OCI-LY7 (cell line): ENCODE measurements around the gene FGFR4. TPM values are rescaled to one million over a fixed set of nuclear protein-coding genes. Genes with fewer than 3 reads are reported as not detected.

Source experiments
- BruUV-seq: library from RNA; stranded (reverse); fragments of 400-500 nt; replicated peaks from 2 replicates; lab custom pipeline; 2021; lab: Mats Ljungman, UMichigan
- CTCF ChIA-PET: fragments of 300-600 bp; sonication (Branson Sonifier 250); formaldehyde crosslinking; loops from one replicate; lab custom pipeline; 2022; ENCODE audit warnings: antibody characterized with exemption; ENCODE audit not compliant: unreplicated experiment; lab: Charles Lee
- POLR2A ChIA-PET: fragments of 300-600 bp; sonication (Branson Sonifier 250); formaldehyde crosslinking; loops from one replicate; lab custom pipeline; 2022; ENCODE audit warnings: antibody characterized with exemption; lab: Charles Lee
- DNase-seq: peaks from one replicate; pipeline ENCODE4 v3.0.0-alpha.2; 2015; ENCODE audit warnings: low spot score
- H2AFZ ChIP-seq: fragments of 200-600 bp; sonication (generic), shearing (Covaris generic); 2 replicates; pipeline ENCODE4 v1.6.1; 2014; ENCODE audit warnings: mild to moderate bottlenecking, antibody characterized with exemption, low read length, moderate library complexity
- H3K27ac ChIP-seq: fragments of 200-600 bp; sonication (generic); 2 replicates; pipeline ENCODE4 v1.5.1; 2014; ENCODE audit warnings: mixed run types, low read depth, mild to moderate bottlenecking, moderate library complexity, low read length, inconsistent platforms; ENCODE audit not compliant: poor library complexity, severe bottlenecking
- H3K36me3 ChIP-seq: fragments of 200-600 bp; sonication (generic); 2 replicates; pipeline ENCODE4 v1.6.1; 2014; ENCODE audit warnings: mild to moderate bottlenecking, antibody characterized with exemption, low read length, moderate library complexity, mixed read lengths; ENCODE audit not compliant: insufficient read depth
- H3K4me1 ChIP-seq: fragments of 200-600 bp; sonication (generic); 2 replicates; pipeline ENCODE4 v1.5.1; 2014; ENCODE audit warnings: mild to moderate bottlenecking, low read length; ENCODE audit not compliant: insufficient read depth, poor library complexity, severe bottlenecking
- H3K4me2 ChIP-seq: fragments of 200-600 bp; sonication (generic); 2 replicates; pipeline ENCODE4 v1.6.1; 2014; ENCODE audit warnings: mild to moderate bottlenecking, low read length
- H3K4me3 ChIP-seq: fragments of 200-600 bp; sonication (generic); 2 replicates; pipeline ENCODE4 v1.5.1; 2014; ENCODE audit warnings: mild to moderate bottlenecking, low read depth, low read length; ENCODE audit not compliant: poor library complexity, severe bottlenecking
- H3K79me2 ChIP-seq: fragments of 200-600 bp; sonication (generic); 2 replicates; pipeline ENCODE4 v1.6.1; 2016; ENCODE audit warnings: low read depth, mild to moderate bottlenecking, low read length, moderate library complexity, mixed read lengths; ENCODE audit not compliant: insufficient read depth
- H3K9me2 ChIP-seq: fragments of 200-600 bp; sonication (generic); 2 replicates; pipeline ENCODE4 v1.6.1; 2016; ENCODE audit warnings: mild to moderate bottlenecking, low read length, mixed read lengths; ENCODE audit not compliant: insufficient read depth
- H3K9me3 ChIP-seq: fragments of 200-600 bp; sonication (generic); 2 replicates; pipeline ENCODE4 v1.6.1; 2014; ENCODE audit warnings: mild to moderate bottlenecking, mixed run types, low read length, mixed read lengths
- H4K20me1 ChIP-seq: fragments of 200-600 bp; sonication (generic); 2 replicates; pipeline ENCODE4 v1.6.1; 2014; ENCODE audit warnings: mild to moderate bottlenecking, antibody characterized with exemption, low read length, moderate library complexity, mixed read lengths; ENCODE audit not compliant: insufficient read depth
- CTCF ChIP-seq: fragments of 200-600 bp; sonication (generic); conservative IDR thresholded peaks from 2 replicates; pipeline ENCODE4 v1.5.1; 2014; ENCODE audit warnings: mild to moderate bottlenecking, antibody characterized with exemption, low read length, moderate library complexity, mixed read lengths
- EZH2phosphoT487 ChIP-seq: fragments of 200-600 bp; sonication (generic); IDR thresholded peaks from 2 replicates; pipeline ENCODE4 v1.6.1; 2018; ENCODE audit warnings: low read depth, borderline replicate concordance, mild to moderate bottlenecking, mixed run types, antibody characterized with exemption, low read length, moderate library complexity, mixed read lengths
- intact Hi-C: fragments of 100-400 bp; cut with micrococcal nuclease; formaldehyde crosslinking; loops from one replicate; pipeline ENCODE4 v1.10.0; 2022; ENCODE audit not compliant: unreplicated experiment
- total RNA-seq, 2 experiments: library from RNA; depleted of rRNA in 1 of 2; stranded (reverse); fragments of >200 nt in 1 of 2; shearing (Covaris generic) in 1 of 2; gene quantifications; 2 replicates each; pipeline ENCODE4 v1.2.3, GENCODE V29; 2014 to 2022

The FGFR4 gene
- total RNA-seq, 2 experiments from 2014 or later = 1.2 to 4.5 TPM

- Histone ChIP-seq H3K36me3 (no peaks in the 10 kb centered on the region), H3K79me2 (no peaks in the 10 kb centered on the region), H3K4me3 (no peak overlapping the region), H3K27ac (no peak overlapping the region), H2AFZ (no peak overlapping the region), H3K9me2 (no peaks in the 10 kb centered on the region), H3K9me3 (no peaks in the 10 kb centered on the region), H4K20me1 (no peaks in the 10 kb centered on the region), H3K4me2 (no peak overlapping the region), H3K4me1 (no peaks in the 10 kb centered on the region)
- BruUV-seq = no TSS peak
- POLR2A ChIA-PET = interaction anchor here (0.5 kb wide), 1 partner anchor 32 kb away, joined by 4 read pairs; no protein-coding TSS in a partner anchor
- CTCF ChIA-PET = no interaction called here
- TF ChIP-seq CTCF (no peak), EZH2phosphoT487 (no peak)
- intact Hi-C loops = no loop called here
- DNase-seq = no peak
Measured at GRCh38 chr5:177105691-177106476, 19.2 kb downstream of the FGFR4 start.

DNA sequence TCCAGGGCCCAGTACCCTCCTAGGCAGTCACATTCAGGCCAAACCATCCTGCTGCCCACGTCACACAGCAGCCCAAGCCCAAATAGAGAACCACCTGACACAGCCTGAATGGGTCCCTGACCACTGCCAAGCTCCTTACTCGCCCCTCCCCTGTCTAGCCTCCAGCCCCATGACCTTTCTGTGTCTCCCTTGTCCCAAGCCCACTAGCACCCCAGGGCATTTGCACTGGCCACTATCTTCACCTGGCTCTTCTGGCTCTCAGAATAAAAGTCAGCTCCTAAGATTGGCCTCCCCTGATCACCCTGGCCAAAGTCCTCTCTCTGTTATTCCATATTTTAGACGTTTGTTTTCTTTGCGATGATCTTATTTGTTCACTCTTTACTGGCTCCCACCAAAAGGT lies 20.4 kb downstream of the FGFR4 start:
- Histone ChIP-seq H3K79me2 (no peaks in the 10 kb centered on the region), H3K4me3 (no peak overlapping the region), H3K4me2 (no peak overlapping the region), H3K36me3 (no peaks in the 10 kb centered on the region), H3K27ac (no peak overlapping the region), H2AFZ (no peak overlapping the region), H3K9me3 (no peaks in the 10 kb centered on the region), H3K9me2 (no peaks in the 10 kb centered on the region), H3K4me1 (peaks cover 8% of the 10 kb centered on the region), H4K20me1 (no peaks in the 10 kb centered on the region)
- no TSS peak for BruUV-seq
- intact Hi-C loops = no loop called here
- TF ChIP-seq EZH2phosphoT487 = no peak
- no peak for TF ChIP-seq CTCF
- DNase-seq = no peak
- ChIA-PET POLR2A (no interaction called here), CTCF (no interaction called here)

- Histone ChIP-seq H3K4me1 (peaks cover 24% of the 10 kb centered on the region), H2AFZ (no peak overlapping the region), H3K27ac (no peak overlapping the region), H3K36me3 (no peaks in the 10 kb centered on the region), H3K4me2 (no peak overlapping the region), H3K4me3 (no peak overlapping the region), H3K9me2 (no peaks in the 10 kb centered on the region), H3K79me2 (no peaks in the 10 kb centered on the region), H4K20me1 (no peaks in the 10 kb centered on the region), H3K9me3 (no peaks in the 10 kb centered on the region)
- POLR2A ChIA-PET = interaction anchor here (1.2 kb wide), 1 partner anchor 20 kb away, joined by 3 read pairs; no protein-coding TSS in a partner anchor
- CTCF ChIA-PET = interaction anchor here (0.6 kb wide), 1 partner anchor 348 kb away, joined by 3 read pairs; no protein-coding TSS in a partner anchor
- TF ChIP-seq EZH2phosphoT487 = no peak
- no peak for TF ChIP-seq CTCF
- no peak for DNase-seq
- BruUV-seq = no TSS peak
- intact Hi-C loops = loop anchor here (5.0 kb wide), 4 partner anchors 137 to 347 kb away; no protein-coding TSS in a partner anchor
Measured at GRCh38 chr5:177109810-177110209, 23.1 kb downstream of the FGFR4 start.
